K562 (cell line): ENCODE measurements around the gene CRTC3. TPM values are rescaled to one million over a fixed set of nuclear protein-coding genes. Genes with fewer than 3 reads are reported as not detected.

Experiments
- FOXK1 ChIP-seq: sonication (generic); formaldehyde crosslinking; IDR thresholded peaks from 2 replicates; pipeline ENCODE4 v1.8.0; 2022; ENCODE audit warnings: missing genetic modification reagents, mild to moderate bottlenecking, borderline replicate concordance
- FOXM1 ChIP-seq, 2 experiments: fragments of 450-650 bp in 1 of 2; sonication (generic) in 1 of 2; formaldehyde crosslinking in 1 of 2; IDR thresholded peaks; 2 replicates each; pipeline versions ENCODE4 v1.6.1 to v1.9.0; 2017 to 2022; ENCODE audit warnings: low read depth in 2 of 2, mild to moderate bottlenecking in 2 of 2, missing genetic modification reagents in 1 of 2, moderate library complexity in 1 of 2
- HCFC1 ChIP-seq: IDR thresholded peaks from 2 replicates; pipeline ENCODE4 v1.6.1; 2012; ENCODE audit warnings: low read depth, low read length, improper control_type of control experiment
- HMG20A ChIP-seq: fragments of 450-650 bp; formaldehyde crosslinking; conservative IDR thresholded peaks from 2 replicates; pipeline ENCODE4 v1.4.0; 2020; ENCODE audit warnings: mild to moderate bottlenecking, mixed read lengths
- MAX ChIP-seq: sonication (generic); formaldehyde crosslinking; IDR thresholded peaks from 2 replicates; pipeline ENCODE4 v1.9.0; 2022; ENCODE audit warnings: mild to moderate bottlenecking, missing genetic modification reagents
- OTX1 ChIP-seq: fragments of 450-650 bp; formaldehyde crosslinking; IDR thresholded peaks from 2 replicates; pipeline ENCODE4 v1.4.0; 2022; ENCODE audit warnings: mild to moderate bottlenecking
- POLR2AphosphoS2 ChIP-seq: IDR thresholded peaks from 2 replicates; pipeline ENCODE4 v1.6.1; 2012; ENCODE audit warnings: low read length, improper control_type of control experiment
- RBFOX2 ChIP-seq: fragments of 200-400 bp; formaldehyde crosslinking; IDR thresholded peaks from 2 replicates; pipeline ENCODE4 v1.6.1; 2017; ENCODE audit warnings: low read depth, mild to moderate bottlenecking, low read length, moderate library complexity
- RREB1 ChIP-seq: fragments of 250-450 bp; sonication (Bioruptor Pico); IDR thresholded peaks from 2 replicates; pipeline ENCODE4 v1.4.0; 2020
- SETDB1 ChIP-seq: IDR thresholded peaks from one replicate; pipeline ENCODE4 v1.6.1; 2012; ENCODE audit warnings: low read length, control low read depth, inconsistent platforms
- SIN3B ChIP-seq: fragments of 450-650 bp; IDR thresholded peaks from 2 replicates; pipeline ENCODE4 v1.6.1; 2017; ENCODE audit warnings: low read depth, mild to moderate bottlenecking, moderate library complexity
- SMC3 ChIP-seq: conservative IDR thresholded peaks from 2 replicates; pipeline ENCODE4 v1.6.1; 2011; ENCODE audit warnings: low read depth, low read length, improper control_type of control experiment; ENCODE audit not compliant: insufficient read depth
- SRF ChIP-seq, 2 experiments: fragments of 250-450, 450-650 bp in 1 of 2; sonication (Bioruptor Pico) in 1 of 2; sonication (generic) in 1 of 2; formaldehyde crosslinking; IDR thresholded peaks; 2 replicates each; pipeline versions ENCODE4 v1.5.0 to v1.5.1; 2020 to 2022; ENCODE audit warnings: mild to moderate bottlenecking in 1 of 2, missing genetic modification reagents in 1 of 2
- THRB ChIP-seq: fragments of 450-650 bp; formaldehyde crosslinking; conservative IDR thresholded peaks from 2 replicates; pipeline ENCODE4 v1.4.0; 2022; ENCODE audit warnings: mild to moderate bottlenecking, missing genetic modification characterization
- ZNF133 ChIP-seq: fragments of 250-450 bp; sonication (Bioruptor Pico); IDR thresholded peaks from 2 replicates; pipeline ENCODE4 v1.4.0; 2020; ENCODE audit warnings: mild to moderate bottlenecking
- ZNF143 ChIP-seq: sonication (generic); formaldehyde crosslinking; IDR thresholded peaks from 2 replicates; pipeline ENCODE4 v1.9.0; 2022; ENCODE audit warnings: mild to moderate bottlenecking, missing genetic modification reagents
- ZNF511 ChIP-seq: sonication (generic); formaldehyde crosslinking; IDR thresholded peaks from 2 replicates; pipeline ENCODE4 v1.8.0; 2022; ENCODE audit warnings: mild to moderate bottlenecking, missing genetic modification reagents
- ZNF695 ChIP-seq: fragments of 450-650 bp; formaldehyde crosslinking; IDR thresholded peaks from 2 replicates; pipeline ENCODE4 v1.4.0; 2020; ENCODE audit warnings: mild to moderate bottlenecking, moderate library complexity
- ZNF76 ChIP-seq: fragments of 250-450 bp; sonication (Bioruptor Pico); IDR thresholded peaks from 2 replicates; pipeline ENCODE4 v1.4.0; 2020; ENCODE audit warnings: mild to moderate bottlenecking, moderate library complexity, borderline replicate concordance
- polyA plus RNA-seq, 8 experiments: library from polyadenylated mRNA; depleted of rRNA in 4 of 8; stranded (reverse) in 5 of 8; unstranded in 3 of 8; fragments of >200 nt; fragmentation: Nextera tagmentation in 2 of 8; fragmentation: Illumina TruSeq in 1 of 8; extraction: Ambion mirVana in 2 of 8; extraction: Trizol in 1 of 8; gene quantifications; 2 replicates each; pipeline versions ENCODE4 v1.2.1 to v1.2.3, GENCODE V29; 2011 to 2014; ENCODE audit warnings: inconsistent platforms in 1 of 8, missing spikeins in 1 of 8
- total RNA-seq, 7 experiments: library from RNA; depleted of rRNA in 6 of 7; stranded (reverse); fragments of >200 nt in 6 of 7; fragmentation: Illumina TruSeq in 2 of 7; extraction: Trizol in 2 of 7; gene quantifications; 2 replicates each; pipeline versions ENCODE4 v1.2.1 to v1.2.3, GENCODE V29; 2011 to 2021; ENCODE audit warnings: low replicate concordance in 1 of 7

CRTC3 gene
- total and polyA plus RNA-seq, 9 of the 15 experiments (the other 6 are each of a cell fraction or from before 2014, with no cell fraction given), result 1.2 to 19.0 (median 11.6) TPM

- TF ChIP-seq RREB1 (CRISPR knock-in tag) (0 out of 2 replicates have a peak, but pooled peaks have one; percentile 57), SIN3B (0 out of 2 replicates have a peak, but pooled peaks have one; percentile 13), MAX (CRISPR knock-in tag) (no peak), FOXM1 (IDR thresholded peaks at IDR 0.05; ENCODE audit: low read depth) (no peak), FOXM1 (CRISPR knock-in tag; IDR thresholded peaks at IDR 0.05; ENCODE audit: low read depth) (no peak), ZNF133 (0 out of 2 replicates have a peak, but pooled peaks have one; percentile 22), ZNF143 (CRISPR knock-in tag) (no peak), SRF (CRISPR knock-in tag; IDR thresholded peaks at IDR 0.05) (peak in 1 of 2 experiments; percentile 78; a peak in 1 of 4 replicates), OTX1 (CRISPR knock-in tag) (peak; percentile 37; the same call in 1 of the 2 replicates), ZNF695 (CRISPR knock-in tag) (no peak), SMC3 (peak; percentile 56), HMG20A (no peak), FOXK1 (CRISPR knock-in tag) (0 out of 2 replicates have a peak, but pooled peaks have one; percentile 65), THRB (CRISPR knock-in tag) (no peak), RBFOX2 (0 out of 2 replicates have a peak, but pooled peaks have one; percentile 31), HCFC1 (no peak), POLR2AphosphoS2 (no peak), ZNF511 (CRISPR knock-in tag) (no peak), ZNF76 (CRISPR knock-in tag) (peak; percentile 78; the same call in 1 of the 2 replicates), SETDB1 (no peak)
Measured at GRCh38 chr15:90598031-90598577, 68.4 kb downstream of the CRTC3 start (continued).
